Spinal cord (tissue), 10 donors: Measurements from ENCODE around the gene P2RY8. TPM values are rescaled to one million over a fixed set of nuclear protein-coding genes. Genes with fewer than 3 reads are reported as not detected.
"Not testable (repeated sequence)": the region's sequence is repeated elsewhere in the genome, so short reads cannot be mapped to it uniquely, and the experiment has no call there.

Experiments used
- DNase-seq, 6 donors: peaks; one replicate each; pipeline versions ENCODE4 v3.0.0 to v3.0.0-alpha.2; 2013 to 2015; ENCODE audit warnings: low spot score in 6 of 6, low read depth in 4 of 6
- H3K27ac ChIP-seq: one replicate; pipeline ENCODE4 v1.5.1; 2013; ENCODE audit warnings: low read depth, low read length, control low read depth
- H3K27me3 ChIP-seq: one replicate; pipeline ENCODE4 v1.6.1; 2013; ENCODE audit warnings: low read length; ENCODE audit not compliant: control insufficient read depth, insufficient read depth
- H3K36me3 ChIP-seq: one replicate; pipeline ENCODE4 v1.6.1; 2013; ENCODE audit warnings: low read length; ENCODE audit not compliant: control insufficient read depth, insufficient read depth
- H3K4me1 ChIP-seq: one replicate; pipeline ENCODE4 v1.6.1; 2013; ENCODE audit warnings: low read length; ENCODE audit not compliant: control insufficient read depth, insufficient read depth
- H3K4me3 ChIP-seq: one replicate; pipeline ENCODE4 v1.5.1; 2013; ENCODE audit warnings: low read depth, low read length, control low read depth
- H3K9me3 ChIP-seq: one replicate; pipeline ENCODE4 v1.6.1; 2013; ENCODE audit warnings: low read length; ENCODE audit not compliant: control insufficient read depth, insufficient read depth
- WGBS: methylation state at CpG from one replicate; pipeline ENCODE4 v1.1.5; 2013; ENCODE audit warnings: missing lambda C conversion rate; ENCODE audit not compliant: insufficient coverage; 5-methylcytosine and 5-hydroxymethylcytosine counted together
- long read RNA-seq, 4 donors: transcript quantifications; one replicate each; lab custom pipeline, GENCODE V29; 2026
- polyA plus RNA-seq, 2 donors: library from polyadenylated mRNA; unstranded; fragments of 120-200 nt; gene quantifications; one replicate each; pipeline ENCODE4 v1.2.1, GENCODE V29; 2013; ENCODE audit not compliant: insufficient read length in 2 of 2
- total RNA-seq, 2 donors: library from RNA; depleted of rRNA in 1 of 2; stranded (reverse); fragments of 120-200 nt in 1 of 2; fragments of >200 nt in 1 of 2; gene quantifications; one replicate each; pipeline versions ENCODE4 v1.2.3 to v1.2.4, GENCODE V29; 2013 to 2014
- donor health status: healthy.

The P2RY8 gene, protein sequence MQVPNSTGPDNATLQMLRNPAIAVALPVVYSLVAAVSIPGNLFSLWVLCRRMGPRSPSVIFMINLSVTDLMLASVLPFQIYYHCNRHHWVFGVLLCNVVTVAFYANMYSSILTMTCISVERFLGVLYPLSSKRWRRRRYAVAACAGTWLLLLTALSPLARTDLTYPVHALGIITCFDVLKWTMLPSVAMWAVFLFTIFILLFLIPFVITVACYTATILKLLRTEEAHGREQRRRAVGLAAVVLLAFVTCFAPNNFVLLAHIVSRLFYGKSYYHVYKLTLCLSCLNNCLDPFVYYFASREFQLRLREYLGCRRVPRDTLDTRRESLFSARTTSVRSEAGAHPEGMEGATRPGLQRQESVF
- total RNA-seq, result 1 to 10 TPM in 1 of 2 donors, under 1 TPM in 1; 0.39 to 1.5 TPM
- polyA plus RNA-seq, result under 1 TPM; 0.10 to 0.29 TPM
- long read RNA-seq, donor 1, result 0 reads
- long read RNA-seq, donor 2, result 0 reads
- long read RNA-seq, donor 3, result 0 reads
- long read RNA-seq, donor 4, result 0 reads

DNA sequence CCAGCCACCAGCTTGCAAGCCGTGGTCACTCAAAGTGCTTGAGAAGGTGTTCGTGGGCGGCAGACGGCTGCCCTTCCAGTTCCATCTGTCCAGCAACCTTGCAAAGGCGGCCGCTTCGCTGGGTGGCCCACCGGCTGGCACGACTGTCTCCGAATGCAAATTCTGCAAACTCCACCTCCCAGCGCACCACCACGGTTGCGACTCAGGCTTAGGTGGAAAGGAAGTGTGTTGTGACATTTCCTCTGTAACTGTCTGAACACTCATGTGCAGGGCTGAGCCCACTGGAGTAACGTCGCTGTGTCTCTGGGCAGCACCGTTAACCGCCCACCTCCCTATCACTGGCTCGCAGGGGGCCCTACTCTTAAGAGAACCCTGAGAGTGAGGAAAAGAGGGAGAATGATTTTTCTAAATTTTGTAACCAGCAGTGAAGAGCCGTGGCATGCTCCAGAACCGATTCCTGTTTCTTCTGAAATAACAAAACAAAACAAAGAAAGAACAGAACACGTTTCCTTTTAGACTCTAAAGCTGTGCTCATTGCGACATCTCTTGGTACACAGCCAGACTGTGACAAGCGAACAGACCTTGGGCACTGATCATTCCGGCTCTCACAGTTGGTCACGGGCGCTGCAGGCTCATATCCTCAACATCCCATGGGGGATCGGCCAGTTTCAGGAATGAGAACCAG, at the start of gene P2RY8:
Gene P2RY8 (minus strand): TSS at position 155 of the 685 bp plus-strand sequence. CDS start 70,627 bp downstream, outside the sequence.
- H3K4me3 ChIP-seq, result no peak within 1 kb of the TSS
- H3K9me3 ChIP-seq, result no peaks in the 10 kb centered on the region
- WGBS, result 68% methylated on average over 14 of the region's 27 CpGs
- peak in 2 of 6 donors; percentile 8 to 18 for DNase-seq
- H3K27me3 ChIP-seq, result no peaks in the 10 kb centered on the region
- H3K27ac ChIP-seq, result no peak within 1 kb of the TSS
- H3K36me3 ChIP-seq, result no peaks in the 10 kb centered on the region
- H3K4me1 ChIP-seq, result no peaks in the 10 kb centered on the region

DNA sequence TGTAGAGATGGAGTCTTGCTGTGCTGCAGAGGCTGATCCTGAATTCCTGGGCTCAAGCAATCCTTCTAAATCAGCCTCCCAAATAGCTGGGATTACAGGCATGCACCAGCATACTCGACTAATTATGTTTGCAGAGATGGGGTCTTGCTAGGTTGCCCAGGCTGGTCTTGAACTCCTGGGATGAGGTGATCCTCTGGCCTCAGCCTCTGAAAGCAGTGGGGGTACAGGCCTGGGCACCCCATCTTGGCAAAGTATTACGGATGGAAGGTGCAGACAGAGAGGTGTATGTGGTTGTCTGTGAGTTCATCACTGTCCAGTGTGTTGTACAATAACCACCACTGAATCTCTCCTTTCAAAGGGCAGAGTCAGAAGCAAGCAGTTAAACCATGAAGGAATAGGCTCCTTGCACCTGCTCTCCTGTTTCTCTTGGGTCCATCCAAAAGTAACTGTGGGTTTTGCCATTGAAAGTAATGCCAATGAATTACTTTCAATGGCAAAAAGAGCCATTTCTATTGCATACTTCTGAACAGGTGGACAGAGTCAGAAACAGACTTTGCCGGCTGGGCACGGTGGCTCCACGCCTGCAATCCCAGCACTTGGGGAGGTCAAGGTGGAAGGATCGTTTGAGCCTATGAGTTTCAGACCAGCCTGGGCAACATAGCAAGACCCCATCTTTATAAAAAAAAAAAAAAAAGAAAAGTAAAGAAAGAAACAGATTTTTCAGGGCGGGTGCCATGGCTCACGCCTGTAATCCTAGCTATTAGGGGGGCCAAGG, 47.4 kb upstream of the P2RY8 start:
- WGBS, result 71% methylated on average over 1 of the region's 8 CpGs
- H3K4me1 ChIP-seq, result no peaks in the 10 kb centered on the region
- no peaks in the 10 kb centered on the region for H3K9me3 ChIP-seq

DNA sequence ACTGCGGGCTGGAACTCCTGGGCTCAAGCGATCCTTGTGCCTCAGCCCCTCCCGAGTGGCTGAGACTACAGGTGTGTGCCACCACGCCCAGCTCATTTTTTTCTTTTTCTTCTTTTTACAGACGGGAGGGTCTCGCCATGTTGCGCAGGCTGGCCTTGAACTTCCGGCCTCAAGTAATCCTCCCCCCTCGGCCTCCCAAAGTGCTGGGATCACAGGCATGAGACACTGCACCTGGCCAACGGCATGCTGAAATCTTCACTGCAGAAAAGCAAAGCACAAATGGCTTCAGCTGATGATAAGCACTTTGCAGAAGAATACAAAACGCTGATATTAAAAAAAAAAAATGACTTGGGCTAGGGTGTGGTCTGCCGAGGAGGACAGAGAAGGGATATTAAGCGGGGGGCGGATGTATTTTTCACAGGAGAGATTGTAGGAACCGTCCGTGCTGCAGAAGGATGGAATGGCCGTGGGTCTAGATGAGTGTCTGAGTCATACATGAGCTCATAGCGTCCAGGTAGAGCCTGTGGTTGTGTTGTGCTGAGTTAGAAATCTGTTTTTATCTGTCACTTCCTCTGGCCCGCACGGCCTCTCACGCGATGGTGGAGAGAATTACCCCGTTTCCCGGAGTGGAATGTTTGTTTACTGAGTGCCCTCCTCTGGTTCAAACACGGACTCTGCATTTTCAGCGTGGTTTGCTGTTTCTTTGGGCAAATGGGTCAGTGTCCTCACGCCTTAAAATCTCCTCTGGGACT, 45.9 kb upstream of the P2RY8 start:
- DNase-seq, result no peak
- no peak overlapping the region for H3K27ac ChIP-seq
- H3K4me3 ChIP-seq, result no peak overlapping the region
- WGBS, result 70% methylated on average over 24 of the region's 27 CpGs
- H3K27me3 ChIP-seq, result no peaks in the 10 kb centered on the region
- H3K9me3 ChIP-seq, result no peaks in the 10 kb centered on the region
- H3K4me1 ChIP-seq, result no peaks in the 10 kb centered on the region
- no peaks in the 10 kb centered on the region for H3K36me3 ChIP-seq

More for the DNA sequence above, 47.4 kb upstream of the P2RY8 start:
- no peaks in the 10 kb centered on the region for H3K27me3 ChIP-seq
- no peak for DNase-seq
- no peak overlapping the region for H3K27ac ChIP-seq
- H3K36me3 ChIP-seq, result no peaks in the 10 kb centered on the region
- H3K4me3 ChIP-seq, result no peak overlapping the region

DNA sequence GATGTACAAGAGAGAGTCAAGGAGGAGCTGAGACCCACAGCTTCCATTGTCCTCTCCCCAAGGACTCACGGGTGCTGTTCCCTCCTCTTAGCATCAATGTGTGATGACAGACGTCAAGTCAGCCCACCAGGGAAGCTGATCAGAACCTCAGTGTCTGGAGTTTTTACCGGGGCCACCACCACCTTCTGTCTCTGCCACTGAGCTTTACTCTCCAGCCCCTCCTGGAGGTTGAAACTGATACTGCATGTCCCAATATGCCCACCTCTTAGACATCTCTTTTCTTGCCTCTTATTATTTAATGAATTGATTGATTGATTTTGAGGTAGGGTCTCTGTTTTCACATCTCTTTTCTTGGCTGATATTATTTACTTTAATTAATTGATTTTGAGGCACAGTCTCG, 44.1 kb upstream of the P2RY8 start:
- no peaks in the 10 kb centered on the region for H3K27me3 ChIP-seq
- no peaks in the 10 kb centered on the region for H3K9me3 ChIP-seq
- H3K4me3 ChIP-seq, result no peak overlapping the region
- DNase-seq, result peak in 1 of 6 donors; percentile 30
- no peaks in the 10 kb centered on the region for H3K36me3 ChIP-seq
- no peaks in the 10 kb centered on the region for H3K4me1 ChIP-seq
- H3K27ac ChIP-seq, result no peak overlapping the region
- WGBS, result 17% methylated on average over 3 of the region's 4 CpGs

DNA sequence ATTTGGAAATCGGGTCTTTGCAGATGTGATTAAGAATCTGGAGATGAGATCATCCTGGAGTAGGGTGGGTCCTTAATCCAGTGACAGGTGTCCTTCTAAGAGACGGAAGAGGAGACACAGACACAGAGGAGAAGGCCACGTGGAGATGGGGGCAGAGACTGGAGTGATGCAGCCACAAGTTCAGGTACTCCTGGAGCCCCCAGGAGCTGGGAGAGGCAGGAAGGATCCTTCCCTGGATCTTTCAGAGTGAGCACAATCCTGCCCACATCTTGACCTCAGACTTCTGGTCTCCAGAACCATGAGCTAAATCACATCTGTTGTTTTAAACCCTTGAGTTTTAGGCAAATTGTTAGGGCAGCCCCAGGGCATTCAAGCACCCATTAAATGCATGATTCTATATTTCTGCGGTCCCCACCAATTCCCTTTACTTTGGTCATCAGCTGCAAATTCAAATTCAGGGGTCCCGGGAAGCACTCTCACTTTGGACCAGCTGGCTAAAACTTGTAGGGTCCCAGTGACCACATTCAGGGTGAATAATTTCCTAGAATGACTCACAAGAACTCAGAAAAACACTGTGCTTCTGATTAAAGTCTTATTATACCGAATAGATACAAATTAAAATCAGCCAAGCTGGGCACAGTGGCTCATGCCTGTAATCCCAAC, 41.7 kb upstream of the P2RY8 start:
- 68% methylated on average over 5 of the region's 6 CpGs for WGBS
- no peak overlapping the region for H3K4me3 ChIP-seq
- H3K36me3 ChIP-seq, result no peaks in the 10 kb centered on the region
- no peaks in the 10 kb centered on the region for H3K9me3 ChIP-seq
- DNase-seq, result no peak
- H3K4me1 ChIP-seq, result no peaks in the 10 kb centered on the region
- H3K27me3 ChIP-seq, result no peaks in the 10 kb centered on the region
- H3K27ac ChIP-seq, result no peak overlapping the region

DNA sequence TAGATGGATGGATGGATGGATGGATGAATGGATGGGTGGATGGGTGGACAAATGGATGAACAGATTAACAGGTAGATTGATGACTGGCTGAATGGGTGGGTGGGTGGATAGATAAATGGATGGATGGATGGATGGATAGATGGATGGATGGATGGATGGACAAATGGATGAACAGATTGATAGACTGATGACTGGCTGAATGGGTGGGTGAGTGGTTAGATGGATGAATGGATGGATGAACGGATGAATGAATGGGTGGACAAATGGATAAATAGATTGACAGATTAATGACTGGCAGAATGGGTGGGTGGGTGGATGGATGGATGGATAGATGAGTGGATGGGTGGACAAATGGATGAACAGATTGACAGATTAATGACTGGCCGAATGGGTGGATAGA, 40.9 kb upstream of the P2RY8 start:
- Histone ChIP-seq H3K4me3 (no peak overlapping the region), H3K4me1 (no peaks in the 10 kb centered on the region), H3K27me3 (no peaks in the 10 kb centered on the region), H3K9me3 (no peaks in the 10 kb centered on the region), H3K27ac (no peak overlapping the region), H3K36me3 (no peaks in the 10 kb centered on the region)
- DNase-seq, result no peak
- 58% methylated on average over 2 of the region's 2 CpGs for WGBS

DNA sequence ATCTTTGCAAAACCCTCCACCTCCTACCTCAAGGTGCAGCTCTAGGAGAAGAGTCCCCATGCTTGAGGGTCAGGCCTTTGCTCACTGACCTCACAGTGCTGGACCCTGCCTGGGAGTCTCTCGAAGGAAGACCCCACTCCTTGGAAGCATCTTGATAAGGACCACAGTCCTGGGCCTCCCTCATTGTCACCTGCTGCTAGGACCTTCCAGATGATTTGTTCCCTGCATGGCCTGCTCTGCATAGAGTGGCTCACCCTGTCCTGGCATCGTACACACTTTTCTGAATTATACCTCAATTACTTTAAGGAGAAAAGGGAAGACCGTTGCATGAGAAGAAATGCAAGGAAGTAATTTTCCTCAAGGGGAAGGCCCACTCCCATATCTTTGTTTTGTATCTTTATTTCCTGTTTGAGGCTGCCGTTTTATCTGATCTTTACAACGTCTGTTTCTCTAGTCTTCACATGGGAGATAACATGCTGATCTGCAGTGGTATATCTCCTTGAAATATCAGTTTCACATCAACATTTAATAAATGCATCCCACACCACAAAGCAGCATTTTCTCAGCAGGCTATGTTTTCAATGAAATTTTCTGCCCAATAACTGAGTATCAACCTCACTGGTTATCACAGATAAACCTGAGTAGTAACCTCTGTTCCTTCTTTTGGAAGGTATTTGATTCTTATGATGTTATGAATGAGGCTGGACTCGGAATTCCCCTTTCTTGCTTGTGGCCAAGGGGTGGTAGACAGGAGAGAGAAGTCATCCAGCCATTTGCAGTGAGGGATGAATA, 39.4 kb upstream of the P2RY8 start:
- WGBS, result 85% methylated on average over 2 of the region's 6 CpGs
- Histone ChIP-seq H3K4me1 (no peaks in the 10 kb centered on the region), H3K9me3 (no peaks in the 10 kb centered on the region), H3K4me3 (no peak overlapping the region), H3K27ac (no peak overlapping the region), H3K27me3 (no peaks in the 10 kb centered on the region), H3K36me3 (no peaks in the 10 kb centered on the region)
- no peak for DNase-seq

DNA sequence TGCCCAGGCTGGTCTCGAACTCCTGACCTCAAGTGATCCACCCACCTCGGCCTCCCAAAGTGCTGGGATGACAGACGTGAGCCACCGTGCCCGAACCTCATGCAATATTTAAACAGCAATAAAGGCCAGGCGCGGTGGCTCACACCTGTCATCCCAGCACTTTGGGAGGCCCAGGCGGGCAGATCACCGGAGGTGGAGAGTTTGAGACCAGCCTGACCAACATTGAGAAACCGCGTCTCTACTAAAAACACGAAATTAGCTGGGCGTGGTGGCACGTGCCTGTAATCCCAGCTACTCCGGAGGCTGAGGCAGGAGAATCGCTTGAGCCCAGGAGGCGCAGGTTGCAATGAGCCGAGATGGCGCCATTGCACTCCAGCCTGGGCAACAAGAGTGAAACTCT, 37.2 kb upstream of the P2RY8 start:
- not testable (repeated sequence) for H3K9me3 ChIP-seq, H3K27me3 ChIP-seq, H3K4me1 ChIP-seq, H3K36me3 ChIP-seq, H3K4me3 ChIP-seq, H3K27ac ChIP-seq, DNase-seq
- WGBS, result 92% methylated on average over 15 of the region's 19 CpGs
